Natural killer cell treated with Interleukin-12 subunit alpha and Interleukin-12 subunit beta and Interleukin-15 and Interleukin-18, amount 100 ng/mL, for 72 hours (primary cell): Measurements from ENCODE around the gene OR52D1. TPM values are rescaled to one million over a fixed set of nuclear protein-coding genes. Genes with fewer than 3 reads are reported as not detected.

Experiments used
- ATAC-seq, 2 donors: fragments of 150-1000 bp; cut with Tn5 transposase in 1 of 2; sonication (Bioruptor Pico), chemical (Tn5 transposase) in 1 of 2; 2 replicates each; pipeline ENCODE4 v1.10.0; 2021
- DNase-seq: peaks from one replicate; pipeline ENCODE4 v3.0.0; 2022; ENCODE audit warnings: low spot score
- H3K27ac Mint-ChIP-seq, 2 donors: 1 replicate in 1 of 2; 2 replicates in 1 of 2; pipeline ENCODE4 v1.8.0; 2022; ENCODE audit warnings: mixed read lengths in 2 of 2, mild to moderate bottlenecking in 1 of 2, moderate library complexity in 1 of 2
- H3K27me3 Mint-ChIP-seq, 2 donors: 1 replicate in 1 of 2; 2 replicates in 1 of 2; pipeline ENCODE4 v1.8.0; 2022; ENCODE audit warnings: mixed read lengths in 2 of 2
- H3K36me3 Mint-ChIP-seq: one replicate; pipeline ENCODE4 v1.8.0; 2022; ENCODE audit warnings: mixed read lengths
- H3K4me1 Mint-ChIP-seq, 2 donors: 1 replicate in 1 of 2; 2 replicates in 1 of 2; pipeline ENCODE4 v1.8.0; 2022; ENCODE audit warnings: low read depth in 2 of 2, mixed read lengths in 2 of 2, mild to moderate bottlenecking in 1 of 2
- H3K4me3 Mint-ChIP-seq: one replicate; pipeline ENCODE4 v1.8.0; 2022; ENCODE audit warnings: mixed read lengths
- H3K9me3 Mint-ChIP-seq: 2 replicates; pipeline ENCODE4 v1.8.0; 2022; ENCODE audit warnings: mixed read lengths
- total RNA-seq, 2 donors: library from RNA; stranded (reverse); gene quantifications; one replicate each; pipeline ENCODE4 v1.2.3, GENCODE V29; 2022

OR52D1 gene
- total RNA-seq, 2 donors from 2014 or later, result not detected

DNA sequence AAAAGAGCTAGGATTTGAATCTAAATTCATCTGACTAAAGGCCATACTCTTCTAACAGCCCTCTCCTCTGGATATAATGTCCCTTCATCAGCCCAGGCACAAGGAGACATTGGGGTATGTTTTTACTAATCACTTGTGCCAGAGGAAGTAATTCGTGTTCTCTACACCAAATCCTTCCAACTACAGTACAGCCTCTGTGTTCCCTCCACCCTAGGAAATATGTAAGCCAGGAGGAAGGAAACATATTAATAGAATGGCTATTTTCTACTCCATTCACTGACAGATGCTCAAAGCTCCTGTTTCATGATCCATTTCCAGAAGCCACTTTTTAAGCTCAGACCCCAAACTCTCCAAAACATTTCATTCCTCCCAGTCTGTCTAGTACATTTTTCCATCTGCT is 40.0 kb downstream of the OR52D1 start:
- no peak for ATAC-seq
- no peak for DNase-seq
- Mint-ChIP-seq H3K4me1 (no peaks in the 10 kb centered on the region), H3K27me3 (peaks cover 5 to 18% of the 10 kb centered on the region in 2 donors), H3K36me3 (no peaks in the 10 kb centered on the region), H3K9me3 (no peaks in the 10 kb centered on the region), H3K27ac (no peak overlapping the region), H3K4me3 (no peak overlapping the region)

DNA sequence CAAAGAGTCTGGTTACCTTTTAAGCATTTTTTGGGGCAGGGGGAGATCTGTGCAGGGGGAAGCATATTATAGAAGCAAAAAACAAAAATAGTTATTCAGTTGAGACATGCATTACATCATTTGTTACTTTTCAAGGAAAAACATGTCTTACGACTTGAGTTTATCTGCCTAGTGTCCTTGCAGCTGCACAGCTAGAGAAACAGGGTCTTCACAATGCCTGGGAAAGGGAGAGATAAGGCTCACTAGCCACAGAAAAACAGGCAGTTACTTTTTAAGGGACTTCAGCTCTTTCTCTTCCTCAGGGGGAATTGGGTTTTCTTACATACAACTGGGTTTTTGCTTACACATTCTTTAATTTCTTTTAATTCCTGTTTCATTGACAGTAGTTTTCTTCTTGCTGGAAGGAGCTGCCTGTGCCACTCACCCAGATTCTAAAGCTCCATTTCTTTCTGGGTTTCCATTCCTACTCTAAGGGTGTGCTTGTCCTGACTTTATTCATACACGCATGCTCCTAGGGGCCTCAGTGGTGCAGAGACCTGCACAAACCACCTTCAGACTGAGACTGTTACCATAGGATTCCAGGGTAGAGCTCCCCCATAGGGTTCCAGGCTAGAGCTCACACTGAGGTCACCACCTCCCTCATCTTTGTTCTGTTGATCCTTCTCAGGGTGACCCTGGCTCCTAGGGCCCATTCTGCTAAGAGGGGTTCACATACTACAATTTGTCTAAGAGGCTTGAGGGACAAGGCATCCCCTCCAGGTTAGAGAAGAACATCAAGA is 42.8 kb downstream of the OR52D1 start:
- H3K4me1 Mint-ChIP-seq, result no peaks in the 10 kb centered on the region
- H3K9me3 Mint-ChIP-seq, result no peaks in the 10 kb centered on the region
- no peak overlapping the region for H3K27ac Mint-ChIP-seq
- ATAC-seq (peak in 1 of 2 donors; percentile 37), DNase-seq (no peak)
- no peak overlapping the region for H3K4me3 Mint-ChIP-seq
- no peaks in the 10 kb centered on the region for H3K36me3 Mint-ChIP-seq
- H3K27me3 Mint-ChIP-seq, result peaks cover 5 to 9% of the 10 kb centered on the region in 2 donors

DNA sequence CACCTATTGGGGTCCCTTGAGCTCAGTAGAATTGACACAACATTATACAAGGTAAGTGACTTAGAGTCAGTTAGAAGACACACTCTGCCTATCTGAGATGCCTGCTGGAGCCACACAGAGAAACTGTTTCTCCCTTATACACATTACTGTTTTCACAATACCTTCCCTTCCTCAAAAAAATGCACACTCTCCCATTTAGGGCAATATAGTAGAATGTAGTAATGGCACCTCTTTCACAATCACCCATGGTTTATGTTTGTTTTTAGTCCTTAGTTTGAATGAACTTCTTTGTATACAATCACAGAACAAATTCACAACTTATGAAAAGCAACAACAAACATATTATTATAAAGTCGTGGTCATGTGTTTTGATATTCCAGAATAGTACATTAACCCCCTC is 45.6 kb downstream of the OR52D1 start:
- no peak for DNase-seq
- no peak overlapping the region for H3K4me3 Mint-ChIP-seq
- no peak overlapping the region for H3K27ac Mint-ChIP-seq
- no peaks in the 10 kb centered on the region for H3K4me1 Mint-ChIP-seq
- ATAC-seq, result no peak
- H3K9me3 Mint-ChIP-seq, result peaks cover 3% of the 10 kb centered on the region
- H3K36me3 Mint-ChIP-seq, result peaks cover 8% of the 10 kb centered on the region
- peaks cover 11 to 18% of the 10 kb centered on the region in 2 donors for H3K27me3 Mint-ChIP-seq

DNA sequence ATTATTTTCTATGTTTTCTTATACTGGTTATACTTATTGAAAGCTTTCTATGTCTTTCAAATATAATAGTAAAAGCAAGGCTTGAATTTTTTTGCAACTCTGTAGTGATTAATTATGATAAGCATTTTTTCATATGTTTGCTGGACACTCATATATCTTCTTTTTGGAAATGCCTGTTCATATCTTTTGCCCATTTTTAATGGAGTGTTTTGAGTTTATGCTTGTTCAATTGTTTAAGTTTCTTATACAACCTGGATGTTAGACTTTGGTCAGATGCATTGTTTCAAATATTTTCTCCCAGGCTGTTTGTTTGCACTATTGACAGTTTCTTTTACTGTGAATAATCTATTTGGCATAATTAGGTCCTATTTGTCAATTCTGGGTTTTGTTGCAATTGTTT is 48.0 kb downstream of the OR52D1 start:
- H3K4me3 Mint-ChIP-seq, result no peak overlapping the region
- H3K27ac Mint-ChIP-seq, result no peak overlapping the region
- peaks cover 8% of the 10 kb centered on the region for H3K36me3 Mint-ChIP-seq
- peaks cover 3% of the 10 kb centered on the region for H3K9me3 Mint-ChIP-seq
- no peak for DNase-seq
- ATAC-seq, result no peak
- no peaks in the 10 kb centered on the region for H3K4me1 Mint-ChIP-seq
- H3K27me3 Mint-ChIP-seq, result peaks cover 19 to 23% of the 10 kb centered on the region in 2 donors

Other genes with a start within 250 kb of the OR52D1 start
- not detected for gene HBG1, start 238.8 kb upstream of the OR52D1 start, total RNA-seq
- not detected for gene HBG2, start 233.9 kb upstream of the OR52D1 start, total RNA-seq
- not detected for gene HBE1, start 218.7 kb upstream of the OR52D1 start, total RNA-seq
- gene OR51B4, start 186.7 kb upstream of the OR52D1 start, total RNA-seq, result not detected
- gene OR51B2, start 164.4 kb upstream of the OR52D1 start, total RNA-seq, result not detected
- not detected for gene OR51B5, start 145.2 kb upstream of the OR52D1 start, total RNA-seq
- gene OR51B6, start 137.2 kb upstream of the OR52D1 start, total RNA-seq, result not detected
- not detected for gene OR51M1, start 104.9 kb upstream of the OR52D1 start, total RNA-seq
- not detected for gene OR51Q1, start 66.6 kb upstream of the OR52D1 start, total RNA-seq
- not detected for gene OR51I1, start 47.2 kb upstream of the OR52D1 start, total RNA-seq
- gene OR51I2, start 39.4 kb upstream of the OR52D1 start, total RNA-seq, result not detected
- not detected for gene UBQLN3, start 21.3 kb downstream of the OR52D1 start, total RNA-seq
- gene UBQLNL, start 28.0 kb downstream of the OR52D1 start, total RNA-seq, result under 1 TPM in 1 of 2 donors, not detected in 1; 0.17 TPM
- gene OR52H1, start 59.9 kb downstream of the OR52D1 start, total RNA-seq, result not detected
- gene OR52B6, start 92.2 kb downstream of the OR52D1 start, total RNA-seq, result not detected
- under 1 TPM in 1 of 2 donors, not detected in 1; 0.31 TPM for gene TRIM6, start 108.0 kb downstream of the OR52D1 start, total RNA-seq
- 1 to 10 TPM; 4.3 to 6.2 TPM for gene TRIM34, start 136.3 kb downstream of the OR52D1 start, total RNA-seq
- 10 to 100 TPM; 12.4 to 16.4 TPM for gene TRIM5, start 196.4 kb downstream of the OR52D1 start, total RNA-seq
- gene TRIM22, start 201.1 kb downstream of the OR52D1 start, total RNA-seq, result 100 to 1,000 TPM in 1 of 2 donors, 10 to 100 TPM in 1; 89.3 to 144 TPM
- under 1 TPM in 1 of 2 donors, not detected in 1; 0.21 TPM for gene OR56B1, start 247.8 kb downstream of the OR52D1 start, total RNA-seq